ENCODE data around the gene PPL. TPM values are rescaled to one million over a fixed set of nuclear protein-coding genes. Genes with fewer than 3 reads are reported as not detected.

Gene PPL
- total RNA-seq, 4 donors from 2014 or later: 52.2 to 246 (median 200) TPM

- Histone ChIP-seq H3K4me3 (peak overlapping the region; percentile 47 to 61 (median 56)), H3K36me3 (no peaks in the 10 kb centered on the region), H3K27ac (peak overlapping the region; percentile 45 to 79 (median 70)), H3K27me3 (peaks cover 0 to 46% of the 10 kb centered on the region in 2 donors), H3K4me1 (peaks cover 0 to 54% (median 13%) of the 10 kb centered on the region in 4 donors), H3K9me3 (no peaks in the 10 kb centered on the region)
- 2 to 3% methylated on average over 27 to 44 of the region's 64 CpGs for WGBS, 2 donors
- DNase-seq (ENCODE audit: low spot score in 2 of 2): no peak
- TF ChIP-seq EP300 (IDR thresholded peaks at IDR 0.05) (no peak), POLR2A (IDR thresholded peaks at IDR 0.05) (no peak)
- TF ChIP-seq, protein P1, sequence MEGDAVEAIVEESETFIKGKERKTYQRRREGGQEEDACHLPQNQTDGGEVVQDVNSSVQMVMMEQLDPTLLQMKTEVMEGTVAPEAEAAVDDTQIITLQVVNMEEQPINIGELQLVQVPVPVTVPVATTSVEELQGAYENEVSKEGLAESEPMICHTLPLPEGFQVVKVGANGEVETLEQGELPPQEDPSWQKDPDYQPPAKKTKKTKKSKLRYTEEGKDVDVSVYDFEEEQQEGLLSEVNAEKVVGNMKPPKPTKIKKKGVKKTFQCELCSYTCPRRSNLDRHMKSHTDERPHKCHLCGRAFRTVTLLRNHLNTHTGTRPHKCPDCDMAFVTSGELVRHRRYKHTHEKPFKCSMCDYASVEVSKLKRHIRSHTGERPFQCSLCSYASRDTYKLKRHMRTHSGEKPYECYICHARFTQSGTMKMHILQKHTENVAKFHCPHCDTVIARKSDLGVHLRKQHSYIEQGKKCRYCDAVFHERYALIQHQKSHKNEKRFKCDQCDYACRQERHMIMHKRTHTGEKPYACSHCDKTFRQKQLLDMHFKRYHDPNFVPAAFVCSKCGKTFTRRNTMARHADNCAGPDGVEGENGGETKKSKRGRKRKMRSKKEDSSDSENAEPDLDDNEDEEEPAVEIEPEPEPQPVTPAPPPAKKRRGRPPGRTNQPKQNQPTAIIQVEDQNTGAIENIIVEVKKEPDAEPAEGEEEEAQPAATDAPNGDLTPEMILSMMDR (IDR thresholded peaks at IDR 0.05): peak in 3 of 5 experiments; percentile 14 to 20 (median 17)
Observed at GRCh38 chr16:4936181-4936990, 562 bp downstream of the PPL start.

DNA sequence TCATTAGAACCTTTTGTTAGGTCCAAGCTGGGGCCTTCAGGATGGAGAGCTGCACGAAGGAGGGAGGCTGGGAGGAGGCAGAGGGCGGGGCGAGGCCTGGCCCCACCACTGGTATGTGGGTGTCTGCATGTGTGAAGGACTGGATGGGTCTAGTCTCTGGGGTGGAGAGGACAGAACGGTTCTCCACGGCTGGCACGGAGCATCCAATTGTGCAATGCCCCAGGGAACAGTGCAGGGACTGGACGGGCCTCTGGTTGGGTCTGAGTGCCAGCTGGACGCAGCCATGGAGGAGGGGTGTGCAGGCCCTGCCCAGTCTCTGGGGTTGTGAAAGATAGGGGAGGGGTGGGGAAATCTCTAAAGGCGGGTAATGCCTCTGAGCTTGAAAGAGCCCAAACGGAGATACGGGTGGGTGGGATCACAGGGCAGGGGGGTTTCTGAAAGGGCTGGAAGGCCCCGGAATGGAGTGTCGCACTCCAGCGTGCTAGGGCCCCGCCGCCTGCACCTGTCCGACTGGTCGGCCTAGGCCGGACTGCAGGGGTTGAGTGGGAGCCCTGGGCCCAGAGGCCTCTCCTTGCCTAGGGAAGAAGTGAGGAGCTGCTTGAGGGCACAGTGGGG is 1.6 kb downstream of the PPL start:
- Histone ChIP-seq H3K4me1 (peaks cover 0 to 54% (median 13%) of the 10 kb centered on the region in 4 donors), H3K27me3 (peaks cover 0 to 46% of the 10 kb centered on the region in 2 donors), H3K9me3 (no peaks in the 10 kb centered on the region), H3K27ac (peak overlapping the region in 3 of 4 donors; percentile 43 to 79 (median 69)), H3K36me3 (no peaks in the 10 kb centered on the region), H3K4me3 (peak overlapping the region in 3 of 4 donors; percentile 47 to 61 (median 61))
- peak; percentile 84 to 89 for DNase-seq (ENCODE audit: low spot score in 2 of 2)
- 60 to 62% methylated on average over 18 to 19 of the region's 19 CpGs for WGBS, 2 donors
- TF ChIP-seq POLR2A (IDR thresholded peaks at IDR 0.05) (no peak), EP300 (IDR thresholded peaks at IDR 0.05) (peak in 1 of 2 donors; percentile 90)
- TF ChIP-seq, protein P1 (IDR thresholded peaks at IDR 0.05): no peak

- H3K4me1 ChIP-seq: peaks cover 0 to 54% (median 13%) of the 10 kb centered on the region in 4 donors
- no peaks in the 10 kb centered on the region for H3K36me3 ChIP-seq
- TF ChIP-seq EP300 (IDR thresholded peaks at IDR 0.05): no peak
- TF ChIP-seq, protein P1 (IDR thresholded peaks at IDR 0.05): no peak
- TF ChIP-seq POLR2A (IDR thresholded peaks at IDR 0.05): no peak
- 81 to 84% methylated on average over 6 of the region's 6 CpGs for WGBS, 2 donors
- no peaks in the 10 kb centered on the region for H3K9me3 ChIP-seq
- peak overlapping the region in 1 of 4 donors; percentile 61 for H3K4me3 ChIP-seq
- H3K27me3 ChIP-seq: peaks cover 0 to 43% of the 10 kb centered on the region in 2 donors
- peak overlapping the region in 2 of 4 donors; percentile 10 to 79 for H3K27ac ChIP-seq
- DNase-seq (ENCODE audit: low spot score in 2 of 2): no peak
Observed at GRCh38 chr16:4934591-4934990, 2.4 kb downstream of the PPL start.

DNA sequence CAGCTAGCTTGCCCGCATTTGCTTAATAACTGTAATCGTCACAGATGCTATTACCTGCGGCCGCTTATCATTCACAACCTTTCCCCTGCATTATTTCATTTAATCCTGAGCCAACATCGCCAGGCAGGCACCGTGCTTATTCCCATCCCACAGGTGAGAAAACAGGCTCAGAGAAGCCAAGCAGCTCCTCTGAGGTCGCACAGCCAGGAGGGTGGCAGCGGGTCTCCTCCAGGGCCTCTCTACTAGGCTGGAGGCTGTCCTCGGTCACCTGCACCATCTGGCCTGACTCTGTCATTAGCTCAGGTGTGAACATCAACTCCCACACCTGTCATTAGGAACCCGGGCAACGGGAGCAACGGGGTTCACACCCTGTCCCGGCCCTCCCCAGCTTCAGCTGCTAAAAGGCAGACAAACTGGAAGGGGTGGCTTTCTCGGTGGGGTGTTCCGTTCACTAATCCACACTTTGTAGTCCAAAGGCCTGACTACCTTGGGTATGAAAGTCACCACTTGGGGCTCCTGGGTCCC is 3.0 kb downstream of the PPL start:
- no peaks in the 10 kb centered on the region for H3K9me3 ChIP-seq
- no peak for TF ChIP-seq EP300 (IDR thresholded peaks at IDR 0.05)
- TF ChIP-seq, protein P1 (IDR thresholded peaks at IDR 0.05): no peak
- TF ChIP-seq POLR2A (IDR thresholded peaks at IDR 0.05): no peak
- H3K27ac ChIP-seq: peak overlapping the region in 1 of 4 donors; percentile 79
- no peaks in the 10 kb centered on the region for H3K36me3 ChIP-seq
- DNase-seq (ENCODE audit: low spot score in 2 of 2): no peak
- H3K4me1 ChIP-seq: peaks cover 0 to 54% (median 13%) of the 10 kb centered on the region in 4 donors
- WGBS, 2 donors: 83 to 91% methylated on average over 15 of the region's 15 CpGs
- peak overlapping the region in 1 of 4 donors; percentile 20 for H3K4me3 ChIP-seq
- peaks cover 0 to 39% of the 10 kb centered on the region in 2 donors for H3K27me3 ChIP-seq

Data from tibial nerve (tissue), 4 donors.